Activated CD4-positive, alpha-beta T cell treated with anti-CD3 and anti-CD28 coated beads, Interleukin-2, Interleukin-4, amounts not matched to agents 100 ng/mL and 50 ng/mL, durations not matched to agents 16 hours and 8 hours (primary cell): Measurements from ENCODE around the gene TNFRSF21.
"Not testable (repeated sequence)": the region's sequence is repeated elsewhere in the genome, so short reads cannot be mapped to it uniquely, and the experiment has no call there.

Experiments used
- DNase-seq: peaks from one replicate; pipeline ENCODE4 v3.0.0-alpha.2; 2020; ENCODE audit warnings: low spot score

TNFRSF21 gene

DNA sequence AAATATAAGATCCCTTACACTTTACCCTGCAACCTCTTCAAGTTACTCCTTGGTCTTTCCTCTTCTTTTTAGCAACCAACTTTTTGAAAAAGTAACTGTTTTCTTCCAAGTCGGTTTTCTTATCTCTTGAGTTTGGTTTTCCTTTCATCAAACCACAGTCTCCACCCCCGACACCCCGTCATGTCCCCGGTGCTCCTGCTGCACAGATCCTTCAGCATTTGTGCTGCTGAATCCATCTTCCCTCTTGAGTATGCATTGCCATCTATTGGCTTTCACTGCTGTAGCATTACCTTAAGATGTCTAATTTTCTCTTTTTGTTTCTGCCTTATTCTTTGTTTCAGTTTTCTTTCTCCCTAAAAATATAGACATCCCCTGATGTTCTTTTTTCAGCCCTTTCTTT is 11.9 kb upstream of the TNFRSF21 start:
- no peak for DNase-seq

DNA sequence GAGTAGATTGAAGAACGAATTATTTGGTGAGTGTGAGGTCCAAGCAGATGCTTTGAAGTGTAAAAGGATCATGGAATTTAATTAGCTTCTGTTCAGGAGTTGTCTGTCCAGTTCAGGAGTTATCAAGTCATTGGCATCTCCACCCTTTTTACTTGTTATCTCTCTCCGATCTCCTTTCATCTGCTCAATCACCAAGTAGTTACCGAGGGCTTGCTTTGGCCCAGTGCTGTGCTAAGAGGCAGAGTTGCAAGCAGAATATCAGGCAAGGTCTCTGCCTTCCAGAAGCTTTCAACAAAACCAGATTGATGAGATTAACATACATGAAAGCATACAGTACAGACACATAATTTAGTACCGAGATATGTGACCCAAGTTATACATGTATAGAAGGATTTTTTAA is 10.2 kb upstream of the TNFRSF21 start:
- DNase-seq = no peak

DNA sequence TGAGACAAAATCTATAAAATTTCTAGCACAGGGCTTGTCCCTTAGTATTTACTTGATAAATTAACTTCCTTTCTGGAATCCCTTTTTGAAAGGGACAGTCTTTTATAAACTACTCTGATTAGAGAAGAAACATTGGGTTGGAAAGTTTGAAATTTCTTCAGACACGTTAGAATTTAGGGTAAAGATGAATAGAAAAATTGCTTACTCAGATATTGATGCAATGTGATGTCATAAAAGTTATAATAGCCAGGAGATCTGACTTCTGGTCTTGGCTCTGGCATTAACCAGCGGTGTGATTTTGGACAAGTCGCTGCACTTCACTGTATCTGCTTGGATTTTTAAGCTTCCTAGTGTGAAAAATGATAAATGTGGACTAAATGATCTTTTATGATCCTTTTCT is 9.7 kb upstream of the TNFRSF21 start:
- no peak for DNase-seq

DNA sequence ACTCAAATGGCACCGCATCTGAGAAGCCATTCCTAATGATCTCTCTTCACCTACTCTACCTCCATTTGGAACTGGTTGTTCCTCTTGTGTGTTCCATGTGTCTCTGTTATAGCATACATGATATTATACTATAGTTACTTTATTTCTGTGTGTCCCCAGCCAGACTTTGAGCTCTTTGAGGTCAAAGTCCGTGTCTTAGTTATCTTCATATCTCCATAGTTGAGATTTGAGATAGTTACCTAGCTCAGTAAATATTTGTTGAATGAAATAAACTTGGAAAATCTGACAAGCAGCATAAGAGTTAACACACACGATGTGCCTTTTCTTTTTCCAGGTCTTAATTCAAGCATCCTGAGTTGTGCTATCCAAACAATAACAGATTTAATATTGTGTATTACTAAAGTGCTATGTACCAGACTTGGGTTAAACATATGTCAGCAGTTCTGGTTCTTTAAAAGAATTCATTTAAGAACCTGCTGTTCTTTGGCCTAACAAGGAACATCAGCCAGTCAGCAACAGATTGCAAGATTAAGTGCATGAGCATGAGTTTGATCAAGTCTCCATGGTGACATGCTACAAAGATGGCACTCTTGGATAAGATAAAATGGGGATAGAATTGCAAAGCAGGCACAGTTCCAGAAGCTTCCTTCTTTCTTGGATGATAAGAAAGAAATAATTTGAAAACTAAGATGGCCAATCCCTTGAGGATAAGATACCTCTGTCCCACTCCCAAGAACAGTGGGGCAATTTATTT is 8.7 kb upstream of the TNFRSF21 start:
- DNase-seq = no peak

DNA sequence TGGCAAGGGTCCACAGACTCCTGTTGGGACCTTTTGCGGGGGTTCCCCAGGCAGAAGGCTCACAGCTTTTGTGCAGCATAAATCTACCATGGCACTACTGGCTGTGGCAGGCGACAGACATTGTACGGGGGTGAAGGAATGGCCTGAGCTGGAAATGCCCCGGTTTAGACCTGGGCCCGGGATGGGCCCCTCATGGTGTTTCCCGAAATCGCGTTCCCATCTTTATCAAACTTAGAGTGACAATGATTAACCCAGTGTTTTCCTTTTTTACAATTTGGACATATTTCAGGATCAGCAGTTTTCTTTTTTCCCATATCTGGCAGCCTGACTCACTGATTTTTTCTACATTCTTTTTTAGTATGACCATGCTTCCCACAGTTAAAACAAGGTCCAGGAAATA is 5.5 kb upstream of the TNFRSF21 start:
- not testable (repeated sequence) for DNase-seq

DNA sequence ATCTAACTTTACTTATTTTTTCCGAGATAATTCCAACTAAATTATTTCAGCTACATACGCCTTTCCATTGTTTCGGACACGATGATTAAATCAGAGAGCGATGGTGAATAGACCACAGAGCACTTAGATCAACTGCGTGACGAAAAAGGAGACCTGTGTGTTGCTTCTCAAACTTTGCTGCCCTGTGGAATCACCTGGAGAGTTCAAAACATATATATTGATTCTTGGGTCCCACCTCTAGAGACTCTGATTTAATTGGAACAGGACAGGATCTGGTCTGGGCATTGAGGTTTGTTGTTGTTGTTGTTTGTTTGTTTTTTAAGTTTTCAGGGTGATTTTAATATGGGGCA is 401 bp upstream of the TNFRSF21 start:
- no peak for DNase-seq

DNA sequence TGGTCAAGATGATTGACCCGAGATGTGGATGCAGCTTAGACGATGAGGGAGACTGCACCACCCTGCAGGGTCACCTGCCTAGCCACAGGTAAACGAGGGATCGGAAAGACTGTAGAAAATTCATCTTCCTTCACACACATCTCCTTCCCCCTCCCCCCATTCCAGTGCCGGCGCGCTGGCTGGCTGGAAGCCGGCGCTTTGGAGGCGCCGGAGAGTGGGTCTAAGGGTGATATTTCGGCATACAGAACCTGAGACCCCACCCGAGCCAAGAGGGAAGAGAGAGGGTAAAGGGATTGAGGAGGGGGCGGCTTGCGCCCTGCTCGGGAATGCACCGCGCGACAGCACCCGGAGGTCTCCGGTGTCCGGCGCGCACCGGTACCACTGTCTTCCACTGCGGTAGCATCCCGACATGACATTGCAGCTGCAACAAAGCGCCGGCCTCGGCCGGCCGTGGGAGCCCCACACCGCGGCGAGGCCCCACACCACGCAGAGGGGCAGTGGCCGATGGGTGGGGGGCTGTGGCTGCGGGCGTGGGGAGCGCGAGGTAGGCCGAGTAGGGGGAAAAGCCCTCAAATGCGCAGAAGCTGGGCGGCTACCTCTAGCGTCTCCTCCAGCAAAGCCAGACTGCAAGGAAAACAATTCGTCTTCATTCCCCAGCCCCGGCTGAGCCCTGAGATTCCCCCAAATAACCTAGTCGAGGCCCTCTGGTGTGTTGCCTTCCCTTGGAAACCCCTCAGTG is 984 bp downstream of the TNFRSF21 start:
- no peak for DNase-seq

DNA sequence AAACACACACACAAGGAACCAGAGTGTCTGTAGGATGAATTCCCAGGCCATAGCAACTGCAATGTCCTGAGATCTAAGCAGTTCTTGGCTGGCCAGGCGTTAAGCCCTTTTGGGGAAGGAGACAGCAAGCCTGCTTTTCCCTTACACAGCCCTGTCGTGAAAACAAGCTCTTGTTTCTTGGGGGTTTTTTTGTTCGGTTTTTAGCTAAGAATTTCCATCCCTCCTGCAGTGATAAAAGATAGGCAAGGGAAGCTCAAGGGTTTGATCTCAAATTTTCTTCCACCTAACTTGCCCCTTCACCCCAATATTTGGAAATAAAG is 1.5 kb downstream of the TNFRSF21 start:
- no peak for DNase-seq

DNA sequence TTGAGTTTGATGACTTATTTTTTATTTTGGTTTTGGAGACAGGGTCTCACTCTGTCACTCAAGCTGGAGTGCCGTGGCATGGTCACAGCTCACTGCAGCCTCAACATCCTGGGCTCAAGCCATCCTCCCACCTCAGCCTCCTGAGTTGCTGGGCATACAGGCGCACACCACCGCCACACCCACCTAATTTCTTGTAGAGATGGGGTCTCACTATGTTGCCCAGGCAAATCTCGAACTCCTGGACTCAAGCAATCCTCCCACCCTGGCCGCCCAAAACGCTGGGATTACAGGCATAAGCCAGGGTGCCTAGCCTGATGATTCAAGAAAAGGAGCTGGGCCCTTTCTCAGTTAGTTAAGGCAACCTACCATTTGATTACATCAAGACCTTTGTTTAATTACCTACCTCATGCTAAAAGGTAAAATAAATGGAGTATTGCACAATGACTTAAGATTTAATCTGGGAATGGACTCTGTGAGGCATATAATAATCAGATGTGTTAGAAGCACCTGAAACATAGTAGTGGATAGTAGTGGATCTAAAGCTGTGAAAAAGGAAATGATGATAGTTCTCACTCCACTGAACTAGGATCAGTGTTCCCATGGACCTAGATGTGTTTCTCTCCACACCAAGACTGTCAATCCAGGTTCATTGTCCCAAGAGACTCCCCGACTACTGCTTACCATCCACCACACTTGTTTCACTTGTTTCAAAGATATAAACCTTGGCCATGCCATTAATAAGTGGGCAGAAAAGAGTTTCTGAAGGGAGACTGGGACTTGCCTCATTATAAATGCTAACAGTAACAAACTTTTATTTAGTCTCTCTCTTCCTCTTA is 2.1 kb downstream of the TNFRSF21 start:
- DNase-seq = no peak

DNA sequence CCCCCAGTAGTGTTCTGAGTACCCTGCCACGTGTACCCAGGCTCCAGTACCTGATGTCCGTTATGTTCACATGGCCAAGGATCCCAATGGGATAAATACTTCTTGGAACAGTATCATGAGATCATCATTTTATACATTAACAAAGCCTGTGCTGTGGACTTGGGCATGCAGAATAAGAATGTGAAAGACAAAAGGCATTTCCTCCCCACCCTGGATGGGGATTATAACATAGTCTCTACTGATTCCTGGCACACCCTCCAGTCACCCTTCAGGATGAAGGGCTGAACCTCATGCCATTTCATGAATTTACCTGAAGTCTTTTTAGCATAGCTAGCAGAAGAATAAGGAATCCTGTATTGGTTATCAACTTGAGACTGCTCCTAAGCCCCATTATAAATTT is 2.8 kb downstream of the TNFRSF21 start:
- DNase-seq = no peak

DNA sequence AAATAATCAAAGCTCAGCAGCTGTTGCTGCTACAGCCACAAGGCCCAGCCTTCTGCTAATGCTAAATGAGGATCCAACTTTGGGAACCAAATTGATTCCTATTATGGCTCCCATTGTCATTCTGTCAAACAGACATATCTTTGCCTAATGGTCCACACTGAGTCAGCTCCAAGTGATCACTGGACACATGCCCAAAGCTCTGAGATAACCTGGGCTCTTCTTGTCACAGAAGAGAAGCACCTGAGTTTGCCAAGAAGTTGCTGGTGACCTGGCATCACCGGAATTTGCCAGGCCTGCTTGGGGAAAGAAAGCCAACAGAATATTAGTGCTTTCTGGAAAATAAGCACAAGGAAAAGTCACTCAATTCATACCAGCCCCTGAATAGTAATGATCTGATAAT is 5.8 kb downstream of the TNFRSF21 start:
- no peak for DNase-seq

DNA sequence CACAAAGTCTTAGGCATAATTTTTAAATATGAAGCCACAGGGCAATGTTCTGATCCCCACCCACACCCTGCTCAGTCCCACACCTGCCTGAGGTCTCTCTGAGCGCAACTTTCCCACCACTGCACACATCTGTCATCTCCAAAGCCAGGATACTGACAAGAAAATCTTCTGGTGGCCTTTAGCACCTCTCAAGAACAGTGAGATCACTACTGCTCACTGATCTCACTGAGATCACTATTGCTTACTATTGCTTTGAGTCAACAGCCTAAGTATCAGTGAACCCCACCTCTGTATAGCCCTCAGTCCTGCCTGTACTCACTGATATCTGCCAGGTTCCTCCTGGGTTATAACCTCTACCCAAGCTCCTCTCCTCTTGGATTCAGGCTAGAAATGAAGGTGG is 6.4 kb downstream of the TNFRSF21 start:
- DNase-seq = no peak

DNA sequence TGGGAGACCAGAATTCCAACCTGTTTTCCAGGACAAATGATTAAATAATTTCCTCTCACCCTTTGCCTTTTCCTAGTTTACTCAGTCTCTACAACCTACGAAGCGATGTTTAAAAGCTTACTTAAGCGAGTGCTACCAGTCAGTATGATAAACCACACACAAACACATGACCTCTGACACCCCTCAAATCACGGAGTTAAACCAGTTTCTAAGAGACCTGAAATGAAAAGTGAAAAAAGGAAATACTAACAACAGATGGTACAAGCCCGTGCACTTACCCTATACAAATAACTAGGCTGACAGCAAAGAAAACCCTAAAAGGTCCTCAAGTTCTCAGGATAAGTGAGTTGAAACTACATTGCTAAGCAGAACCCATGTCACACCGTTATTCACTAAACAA is 7.7 kb downstream of the TNFRSF21 start:
- no peak for DNase-seq

DNA sequence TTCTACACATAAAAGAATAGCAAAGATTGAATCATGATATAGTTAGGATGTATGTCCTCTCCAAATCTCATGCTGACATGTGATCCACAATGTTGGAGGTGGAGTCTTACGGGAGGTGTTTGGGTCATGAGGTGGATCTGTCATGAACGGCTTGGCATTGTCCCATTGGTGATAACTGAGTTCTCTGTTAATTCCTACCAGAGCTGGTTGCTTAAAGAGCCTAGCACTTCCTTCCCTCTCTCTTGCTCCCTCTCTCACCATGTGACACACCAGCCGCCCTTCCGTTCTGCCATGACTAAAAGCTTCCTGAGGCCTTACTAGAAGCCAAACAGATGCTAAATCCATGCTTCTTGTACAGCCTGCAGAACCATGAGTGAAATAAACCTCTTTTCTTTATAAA is 8.3 kb downstream of the TNFRSF21 start:
- DNase-seq = no peak

DNA sequence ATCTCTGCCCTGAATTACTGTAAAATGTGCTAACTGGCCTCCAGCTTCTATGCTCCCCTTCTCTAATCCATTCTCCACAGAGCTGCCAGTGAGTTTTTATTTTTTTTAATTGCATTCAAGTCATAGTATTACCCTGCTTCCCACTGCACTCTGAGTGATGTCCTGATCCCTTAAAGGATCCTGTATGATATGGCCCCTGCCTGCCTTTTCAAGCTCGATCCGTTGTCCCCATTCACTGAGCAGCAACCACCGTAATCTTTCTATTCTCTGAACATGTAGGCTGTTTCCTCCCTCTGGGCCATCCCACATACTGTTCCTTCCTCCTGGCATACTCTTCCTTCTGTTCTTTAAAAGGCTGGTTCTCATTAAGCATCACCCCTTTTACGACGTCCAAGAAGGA is 9.3 kb downstream of the TNFRSF21 start:
- DNase-seq = no peak

DNA sequence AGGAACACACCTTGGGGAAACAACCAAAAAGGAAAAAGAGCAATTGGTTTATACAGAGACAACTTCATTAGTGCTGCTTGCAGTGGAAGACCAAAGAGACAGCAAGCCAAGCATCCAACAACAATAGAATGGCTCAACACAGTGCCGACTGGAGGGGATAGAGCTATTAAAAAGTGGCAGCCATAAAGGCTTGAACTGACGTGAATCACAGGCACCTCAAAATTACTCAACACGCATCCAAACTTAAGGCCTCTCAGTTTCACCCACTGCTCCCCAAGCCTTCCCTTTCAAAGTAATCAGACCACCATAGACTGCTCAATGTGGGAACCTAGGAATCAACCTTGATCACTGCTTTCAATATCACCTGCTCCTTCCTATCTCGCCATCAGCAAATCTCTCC is 9.7 kb downstream of the TNFRSF21 start:
- no peak for DNase-seq

DNA sequence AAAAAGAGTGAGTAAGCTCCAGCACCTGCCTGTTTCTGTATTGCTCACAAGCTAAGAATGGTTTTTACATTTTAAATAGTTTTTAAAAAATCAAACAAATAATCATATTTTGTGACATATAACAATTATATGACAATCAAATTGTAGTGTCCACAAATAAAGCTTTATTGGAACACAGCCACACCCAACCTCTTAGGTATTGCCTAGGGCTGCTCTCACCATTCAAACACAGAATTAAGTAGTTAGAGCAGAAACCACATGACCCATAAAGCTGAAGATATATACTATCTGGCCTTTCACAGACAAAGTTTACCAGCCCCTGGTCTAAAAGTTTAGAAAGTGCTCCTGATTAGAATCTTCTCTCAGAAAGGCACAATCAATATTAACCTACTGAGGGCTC is 11.2 kb downstream of the TNFRSF21 start:
- no peak for DNase-seq

DNA sequence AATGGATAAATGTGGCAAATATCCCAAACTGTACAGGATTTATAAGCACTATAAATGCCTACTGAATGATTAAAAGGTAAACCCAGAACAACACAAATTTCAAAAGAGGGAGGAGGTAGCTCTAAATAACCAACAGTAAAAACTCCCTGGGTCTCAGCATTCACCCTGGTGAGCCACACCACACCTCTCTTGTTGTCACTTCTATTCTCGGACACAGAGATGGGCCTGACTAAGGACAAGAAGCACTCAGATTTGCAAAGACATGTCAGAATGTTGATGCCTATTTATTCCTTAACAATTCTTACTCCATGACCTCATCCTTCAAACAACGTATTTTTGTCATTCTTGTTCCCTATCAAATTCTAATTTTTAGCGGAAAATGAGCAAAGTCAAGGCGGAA is 14.7 kb downstream of the TNFRSF21 start:
- no peak for DNase-seq

DNA sequence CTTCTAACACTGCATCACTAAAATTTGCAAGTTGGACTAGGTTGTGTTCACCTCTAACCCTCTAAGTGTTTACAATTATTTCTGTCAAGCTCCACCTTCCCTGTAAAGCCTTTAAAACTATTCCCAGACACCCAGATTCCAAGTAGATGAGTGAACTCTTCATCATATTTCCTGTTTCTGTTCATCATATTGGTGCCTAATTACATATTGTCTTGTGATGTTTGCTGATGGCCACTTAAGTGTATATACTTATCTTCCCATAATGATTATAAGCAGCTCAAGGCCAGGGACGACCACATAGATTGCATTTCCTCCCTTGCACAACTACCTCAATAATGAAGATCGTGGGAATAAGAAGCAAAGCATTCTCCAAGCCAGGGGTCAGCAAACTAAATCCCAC is 16.8 kb downstream of the TNFRSF21 start:
- no peak for DNase-seq

DNA sequence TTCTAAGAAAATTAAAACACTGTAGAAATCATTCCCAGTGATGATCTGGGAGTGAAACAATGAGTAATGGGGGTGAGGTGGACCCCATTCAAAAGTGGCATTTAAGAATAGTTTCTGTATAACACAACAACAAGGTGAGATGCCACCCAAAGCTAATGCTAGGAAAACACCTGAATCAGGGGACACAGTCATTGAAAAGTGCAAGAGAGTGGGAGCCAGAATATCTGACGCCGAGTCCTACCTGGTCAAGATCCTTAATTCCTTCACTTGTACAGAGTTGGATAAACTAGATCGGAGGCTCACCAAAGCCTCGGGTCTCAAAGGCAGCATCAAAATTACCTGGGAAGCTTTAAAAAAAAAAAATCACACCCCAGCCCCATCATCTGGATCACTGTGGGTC is 17.7 kb downstream of the TNFRSF21 start:
- DNase-seq = no peak

DNA sequence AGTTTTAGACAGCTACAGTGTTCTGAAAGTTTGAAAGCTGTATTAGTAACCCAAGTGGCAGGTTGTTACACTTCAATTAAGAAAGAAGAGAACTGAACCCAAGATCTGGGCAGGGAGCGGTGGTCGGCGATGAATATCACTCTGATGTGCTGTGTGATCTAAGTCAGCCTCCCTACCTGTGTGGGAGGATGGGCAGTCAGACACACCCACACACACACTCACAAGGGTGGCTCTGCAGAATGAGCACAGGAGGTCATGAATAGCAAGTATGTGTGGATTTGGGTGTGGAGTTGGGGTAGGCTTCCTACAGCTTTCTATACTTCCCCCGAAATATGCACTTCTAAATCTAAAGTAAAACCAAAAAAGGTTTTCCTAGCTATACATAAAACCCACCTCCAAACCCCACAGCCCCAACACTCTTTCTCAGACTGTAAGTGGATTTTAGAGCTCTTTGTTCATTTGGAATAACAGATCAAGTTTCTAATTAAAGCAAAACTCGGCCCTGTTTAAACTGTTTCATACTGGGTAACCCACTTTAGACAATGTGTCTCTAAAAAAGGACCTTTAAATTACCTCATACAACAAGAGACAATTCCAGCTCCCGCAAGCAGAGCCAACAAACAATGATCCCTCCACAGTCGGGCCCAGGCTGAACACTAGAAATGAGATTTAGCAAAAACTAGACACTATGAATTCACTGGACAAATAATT is 19.4 kb downstream of the TNFRSF21 start:
- DNase-seq = no peak

DNA sequence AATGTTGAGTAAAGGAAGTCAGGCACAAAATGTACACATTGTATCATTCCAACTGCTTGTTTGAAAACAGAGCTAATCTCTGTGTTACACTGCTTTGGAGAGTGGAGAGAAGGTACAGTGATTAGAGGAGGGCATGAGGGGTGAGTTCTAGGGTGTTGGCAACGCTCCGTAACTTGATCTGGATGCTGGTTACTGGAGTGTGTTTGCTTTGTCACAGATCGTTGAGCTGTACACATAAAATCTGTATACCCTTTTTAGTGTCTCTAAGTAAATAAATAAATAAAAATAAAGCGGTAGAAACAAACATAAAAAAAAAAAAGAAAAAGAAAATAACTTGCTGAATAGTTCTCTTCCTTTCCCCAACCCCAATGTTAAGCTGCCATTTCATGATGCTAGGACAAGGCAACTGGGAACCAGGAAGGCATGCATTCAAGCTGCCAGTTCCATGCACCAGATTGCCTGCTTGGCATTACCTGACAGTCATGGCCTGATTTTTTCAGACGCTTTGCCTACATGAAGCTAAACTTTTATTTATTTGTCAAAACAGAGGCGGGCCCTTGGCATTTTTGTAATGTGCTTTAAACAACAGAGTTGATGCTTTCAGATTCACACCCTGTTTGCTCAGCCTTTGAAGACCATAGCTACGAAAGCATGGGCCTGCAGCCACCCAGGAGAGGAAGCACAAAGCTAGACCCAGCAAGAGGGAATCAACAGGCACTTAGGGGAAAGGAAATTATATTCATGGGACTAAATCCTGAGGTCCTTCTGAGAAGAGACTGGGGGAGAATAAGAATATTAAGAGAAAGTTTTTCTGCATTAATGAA is 21.2 kb downstream of the TNFRSF21 start:
- no peak for DNase-seq
